Activated gamma-delta T cell treated with Interleukin-2 at 50 U/mL for 16 hours (primary cell): ENCODE measurements around the gene FRZB.

Experiments
- DNase-seq: peaks from one replicate; pipeline ENCODE4 v3.0.0-alpha.2; 2020

The FRZB gene

DNA sequence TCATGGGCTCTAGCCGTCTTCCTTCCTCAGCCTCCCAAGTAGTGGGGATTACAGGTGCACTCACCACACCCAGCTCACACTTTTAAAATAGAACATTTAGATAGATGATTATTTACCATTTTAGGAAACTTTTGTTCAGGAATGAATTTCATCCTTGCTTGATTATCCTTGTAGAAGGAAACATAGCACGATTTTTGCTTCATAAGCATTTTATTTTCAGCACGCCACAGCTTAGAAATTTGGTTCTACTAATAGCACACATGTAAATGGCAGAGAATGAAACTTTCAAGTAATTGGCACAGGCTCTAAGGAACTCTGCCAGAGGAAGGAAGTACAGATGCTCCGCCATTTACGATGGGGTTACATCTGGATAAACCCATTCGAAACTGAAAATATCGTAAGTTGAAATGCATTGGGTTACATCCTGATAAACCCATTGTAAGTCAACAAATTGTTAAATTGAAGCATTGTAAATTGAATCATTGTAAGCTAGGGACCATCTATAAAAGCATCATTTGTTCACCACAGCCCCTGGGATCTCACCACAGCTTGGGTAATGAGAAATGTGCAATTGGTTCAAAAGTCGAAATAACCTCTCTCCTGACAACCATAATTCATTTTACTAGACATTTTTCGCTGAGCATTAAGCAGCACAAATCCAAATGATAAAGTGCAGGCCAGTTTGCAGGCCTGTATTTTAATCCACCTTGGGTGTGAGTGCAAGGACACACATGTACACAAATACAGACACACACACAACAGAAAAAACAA lies 33.2 kb downstream of the FRZB start:
- DNase-seq, result no peak

DNA sequence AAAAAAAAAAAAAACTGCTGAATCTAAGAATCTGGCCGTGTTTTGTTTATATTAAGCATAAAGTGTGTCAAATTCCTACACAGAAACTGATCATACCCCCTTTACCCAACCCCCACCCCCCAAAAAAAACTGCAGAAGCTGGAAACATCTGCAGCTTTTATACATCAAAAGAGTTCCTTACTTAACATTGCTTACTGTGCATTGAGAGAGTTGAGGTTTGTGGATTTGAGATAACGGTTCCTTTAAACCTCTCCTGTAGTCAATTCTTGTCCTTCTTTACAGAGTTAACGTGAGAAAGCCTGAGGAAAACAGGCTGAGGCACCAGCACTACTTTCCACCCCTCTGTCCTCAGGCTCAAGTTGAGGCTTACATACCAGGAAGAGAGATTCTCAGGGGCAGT lies 34.5 kb downstream of the FRZB start:
- no peak for DNase-seq

DNA sequence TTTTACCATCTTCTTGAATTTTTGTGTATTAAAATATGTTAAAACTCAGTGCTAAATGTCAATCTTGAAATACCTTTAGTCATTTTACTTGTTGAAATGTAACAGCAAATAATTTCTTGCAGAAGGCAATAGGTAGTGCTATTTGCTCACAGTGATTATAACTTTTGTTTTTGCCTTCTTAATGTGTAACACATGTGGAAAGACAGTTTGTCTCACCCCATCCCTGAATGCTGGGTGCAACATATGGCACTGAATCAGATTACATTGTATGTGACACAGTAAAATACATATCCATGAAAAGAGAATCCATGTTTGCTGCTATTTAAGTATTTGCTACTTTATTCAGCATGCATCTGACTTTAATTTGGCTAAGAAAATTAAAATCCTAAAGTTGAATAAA lies 35.3 kb downstream of the FRZB start:
- no peak for DNase-seq

DNA sequence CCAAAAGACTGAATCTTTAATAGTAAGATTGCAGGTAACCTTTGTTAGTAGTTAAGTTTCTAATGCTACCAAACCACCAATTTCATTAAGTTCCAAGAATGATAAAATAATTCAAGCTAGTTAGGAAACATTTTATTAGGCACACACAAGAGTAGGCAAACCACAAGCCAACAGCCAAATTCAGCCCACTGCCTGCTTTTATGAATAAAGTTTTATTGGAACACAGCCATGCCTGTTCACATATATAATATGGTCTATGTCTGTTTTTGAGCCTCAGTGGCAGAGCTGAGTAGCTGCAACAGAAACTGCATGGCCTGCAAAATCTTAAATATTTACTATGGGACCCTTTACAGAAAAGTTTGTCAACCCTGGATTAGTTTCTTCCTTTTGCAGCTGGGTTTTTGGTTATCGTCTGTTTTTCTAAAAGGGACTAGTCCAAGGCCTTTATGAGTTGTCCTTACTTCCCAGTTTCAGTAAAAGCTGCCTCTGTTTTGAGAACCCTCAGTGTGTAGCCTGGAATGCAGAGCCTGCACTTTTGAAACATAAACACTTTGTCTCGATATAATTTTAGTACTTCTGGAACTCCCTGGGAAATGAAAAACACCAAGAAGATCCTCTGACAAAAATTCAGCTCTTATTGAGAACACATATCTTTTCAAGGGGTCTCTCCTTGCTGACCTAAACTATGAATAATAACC lies 39.1 kb downstream of the FRZB start:
- no peak for DNase-seq

DNA sequence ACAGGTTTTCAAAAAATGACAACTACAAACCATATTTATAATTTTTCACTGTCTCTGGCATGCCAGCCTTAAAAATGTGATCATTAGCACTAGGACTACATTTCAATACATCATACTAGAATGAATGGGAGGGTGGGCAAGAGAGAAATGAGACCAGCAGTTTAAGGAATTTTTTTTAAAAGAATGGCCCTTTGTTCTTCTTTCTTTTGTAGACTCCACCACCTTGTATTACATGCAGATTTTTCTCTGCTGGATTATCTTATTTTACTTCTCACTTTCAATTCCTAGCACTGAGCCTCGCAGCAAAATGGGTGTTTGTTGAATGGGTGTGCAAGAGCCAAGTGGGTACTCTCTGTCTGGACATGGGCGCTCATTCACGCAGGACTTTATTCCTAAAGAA lies 39.9 kb downstream of the FRZB start:
- DNase-seq, result no peak

- DNase-seq, result no peak
Measured at GRCh38 chr2:182826064-182826463, 40.4 kb downstream of the FRZB start.

- DNase-seq, result no peak
Measured at GRCh38 chr2:182824767-182825158, 41.7 kb downstream of the FRZB start.

DNA sequence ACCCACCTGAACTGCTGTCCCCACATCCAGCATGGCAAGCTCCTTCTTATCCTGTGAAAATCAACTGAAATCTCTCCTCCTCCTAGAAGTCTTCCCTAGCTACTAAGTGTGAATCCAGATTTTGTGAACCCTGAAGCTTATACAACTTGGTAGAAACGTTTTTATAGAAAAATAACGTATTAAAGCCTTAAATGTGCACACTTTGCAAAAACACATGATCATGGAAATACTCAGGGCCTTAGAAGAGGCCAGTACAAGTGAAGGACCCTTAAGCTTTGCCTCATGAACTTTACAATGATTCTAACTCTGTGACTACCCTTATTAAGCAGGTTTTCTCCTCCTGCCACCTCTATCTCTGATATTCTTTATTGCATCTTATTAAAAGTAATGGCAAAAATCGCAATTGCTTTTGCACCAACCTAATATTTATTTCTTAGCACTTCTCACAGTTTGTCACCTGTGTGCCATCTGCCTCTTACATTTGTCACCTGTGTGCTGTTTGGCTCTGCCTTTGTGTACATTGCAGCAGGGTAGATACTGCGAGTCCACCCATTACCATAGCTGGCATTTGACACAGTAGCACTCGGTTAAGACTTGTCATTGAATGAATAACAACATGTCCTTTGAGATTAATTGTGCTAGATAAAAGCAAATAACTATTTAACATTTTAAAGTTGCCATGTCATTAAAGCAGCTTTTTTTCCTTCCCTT lies 42.2 kb downstream of the FRZB start:
- DNase-seq, result no peak

- no peak for DNase-seq
Measured at GRCh38 chr2:182822733-182823132, 43.7 kb downstream of the FRZB start.

DNA sequence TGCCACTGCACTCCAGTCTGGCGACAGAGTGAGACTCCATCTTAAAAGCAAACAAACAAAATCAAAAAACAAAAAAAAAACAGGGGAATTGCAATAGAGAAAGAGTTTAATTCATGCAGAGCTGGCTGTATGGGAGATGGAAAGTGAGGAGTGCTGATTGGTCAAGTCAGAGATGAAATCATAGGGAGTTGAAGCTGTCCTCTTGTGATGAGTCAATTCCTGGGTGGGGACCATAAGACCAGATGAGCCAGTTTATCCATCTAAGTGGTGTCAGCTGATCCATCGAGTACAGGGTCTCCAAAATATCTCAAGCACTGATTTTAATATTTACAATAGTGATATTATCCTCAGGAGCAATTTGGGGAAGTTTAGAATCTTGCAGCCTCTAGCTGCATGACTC lies 45.3 kb downstream of the FRZB start:
- no peak for DNase-seq

GRCh38 chr2:182819412-182819811 lies 47.0 kb downstream of the FRZB start:
- DNase-seq, result no peak

- no peak for DNase-seq
Measured at GRCh38 chr2:182818925-182819324, 47.5 kb downstream of the FRZB start.

DNA sequence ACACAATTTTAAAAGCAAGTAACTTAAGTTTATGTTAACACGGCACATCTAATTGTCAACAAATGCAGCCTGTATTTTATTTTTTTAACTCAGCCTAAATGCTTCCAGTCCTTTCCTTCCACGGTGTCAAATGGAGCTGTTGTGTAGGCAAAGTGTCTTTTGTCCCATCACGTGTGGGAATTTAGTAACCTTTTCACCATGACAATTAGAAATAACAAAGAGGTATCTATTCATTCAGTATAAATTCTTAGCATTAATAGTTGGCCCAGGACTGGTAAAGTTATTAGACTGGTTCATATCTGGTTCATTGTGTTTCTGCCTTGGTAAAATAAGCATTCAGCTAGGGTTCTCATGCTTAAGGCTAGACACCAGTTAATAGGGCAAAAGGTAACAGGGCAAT lies 47.9 kb downstream of the FRZB start:
- DNase-seq, result no peak

- no peak for DNase-seq
Measured at GRCh38 chr2:182817558-182817957, 48.9 kb downstream of the FRZB start.

DNA sequence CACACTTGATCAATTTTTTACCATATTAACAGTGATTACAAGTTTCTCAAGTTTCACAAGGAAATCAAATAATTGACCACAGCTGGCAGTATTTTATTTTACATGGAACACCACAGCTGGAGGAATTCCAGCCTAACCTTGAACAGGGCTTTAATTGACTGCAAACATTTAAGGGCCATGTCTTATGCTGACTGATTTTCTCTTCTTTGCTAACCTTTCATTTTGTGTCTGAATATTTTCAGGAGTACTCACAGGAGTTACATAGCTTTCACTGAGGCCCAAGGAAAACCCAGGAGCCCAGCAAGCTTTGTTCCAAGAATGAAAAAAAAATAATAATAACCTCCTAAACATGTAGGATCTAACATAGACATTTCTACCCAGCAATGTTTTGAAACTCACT lies 49.6 kb downstream of the FRZB start:
- no peak for DNase-seq

DNA sequence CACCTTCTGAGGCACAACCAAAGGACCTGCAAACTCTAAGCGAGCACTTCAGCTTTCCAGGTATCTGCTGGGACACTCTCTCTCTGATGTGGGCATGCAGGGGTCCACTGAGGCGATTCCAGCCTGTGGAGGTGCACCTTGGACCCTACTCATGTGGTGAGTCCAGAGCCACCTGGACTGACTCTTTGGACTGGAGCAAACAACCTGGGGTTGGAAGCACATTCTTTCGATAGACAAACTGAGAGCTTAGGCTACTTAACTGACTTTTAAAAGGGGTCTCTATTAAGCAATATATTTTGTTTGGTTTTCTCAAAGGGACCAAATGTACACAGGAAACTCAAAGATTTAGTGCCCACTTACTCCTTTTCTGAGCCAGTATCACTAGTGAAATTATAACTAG lies 51.6 kb downstream of the FRZB start:
- no peak for DNase-seq

GRCh38 chr2:182814380-182814779 lies 52.1 kb downstream of the FRZB start:
- no peak for DNase-seq

DNA sequence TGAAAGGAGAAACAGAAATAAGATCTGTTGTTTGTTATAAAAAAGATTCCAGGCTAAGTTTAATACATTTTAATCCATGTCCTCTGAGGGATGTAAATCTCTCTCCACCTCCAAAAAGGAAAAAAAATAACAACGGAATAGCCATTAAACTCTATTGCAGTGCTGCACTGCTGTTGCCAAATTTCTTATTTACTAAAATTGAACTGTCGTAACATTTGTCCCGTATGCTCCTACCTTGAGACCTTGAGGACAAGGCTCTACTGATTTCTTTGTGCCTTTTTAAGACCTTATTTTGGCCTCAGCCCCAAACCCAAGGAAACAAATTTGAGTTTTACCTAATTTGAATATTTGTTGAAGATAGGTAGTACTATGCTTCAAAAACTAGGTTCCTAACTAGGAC lies 56.4 kb downstream of the FRZB start:
- DNase-seq, result no peak

- DNase-seq, result no peak
Measured at GRCh38 chr2:182807319-182807718, 59.1 kb downstream of the FRZB start.

- DNase-seq, result no peak
Measured at GRCh38 chr2:182804128-182804527, 62.3 kb downstream of the FRZB start.

DNA sequence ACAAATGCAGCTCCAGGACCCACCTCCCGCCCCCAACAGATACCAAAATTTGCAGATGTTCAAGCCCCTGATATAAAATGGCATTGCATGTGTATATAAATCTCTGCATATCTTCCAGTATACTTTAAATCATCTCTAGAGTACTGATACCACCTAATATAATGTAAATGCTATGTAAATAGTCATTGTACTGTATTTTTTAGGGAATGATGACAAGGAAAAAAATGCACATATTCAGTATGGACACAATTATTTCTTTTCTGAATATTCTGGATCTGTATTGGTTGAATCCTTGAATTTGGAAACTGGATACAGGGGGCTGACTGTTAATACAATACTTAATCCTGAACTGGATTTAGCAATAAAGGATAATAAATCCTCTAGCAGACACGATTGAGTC lies 67.7 kb downstream of the FRZB start:
- no peak for DNase-seq

DNA sequence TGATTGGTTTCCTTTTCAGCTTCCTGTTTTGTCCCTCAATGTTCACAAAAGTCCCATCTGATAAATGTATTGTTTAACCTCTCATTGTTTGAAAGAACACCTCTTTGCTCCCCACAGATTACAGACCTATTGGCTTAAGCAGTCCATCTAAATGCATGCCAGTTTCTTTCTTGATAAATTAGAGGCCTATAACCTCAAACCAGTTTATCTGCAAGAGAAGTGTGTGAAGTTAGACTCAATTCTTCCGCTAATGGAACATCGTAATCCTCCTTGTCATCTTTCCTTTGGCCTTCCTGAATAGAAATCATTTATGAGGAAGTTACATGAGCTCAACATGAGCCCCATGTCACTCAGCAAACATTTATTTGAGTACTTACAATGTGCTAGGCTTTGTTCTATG lies 74.0 kb downstream of the FRZB start:
- no peak for DNase-seq

GRCh38 chr2:182784777-182785176 lies 81.7 kb downstream of the FRZB start:
- no peak for DNase-seq

DNA sequence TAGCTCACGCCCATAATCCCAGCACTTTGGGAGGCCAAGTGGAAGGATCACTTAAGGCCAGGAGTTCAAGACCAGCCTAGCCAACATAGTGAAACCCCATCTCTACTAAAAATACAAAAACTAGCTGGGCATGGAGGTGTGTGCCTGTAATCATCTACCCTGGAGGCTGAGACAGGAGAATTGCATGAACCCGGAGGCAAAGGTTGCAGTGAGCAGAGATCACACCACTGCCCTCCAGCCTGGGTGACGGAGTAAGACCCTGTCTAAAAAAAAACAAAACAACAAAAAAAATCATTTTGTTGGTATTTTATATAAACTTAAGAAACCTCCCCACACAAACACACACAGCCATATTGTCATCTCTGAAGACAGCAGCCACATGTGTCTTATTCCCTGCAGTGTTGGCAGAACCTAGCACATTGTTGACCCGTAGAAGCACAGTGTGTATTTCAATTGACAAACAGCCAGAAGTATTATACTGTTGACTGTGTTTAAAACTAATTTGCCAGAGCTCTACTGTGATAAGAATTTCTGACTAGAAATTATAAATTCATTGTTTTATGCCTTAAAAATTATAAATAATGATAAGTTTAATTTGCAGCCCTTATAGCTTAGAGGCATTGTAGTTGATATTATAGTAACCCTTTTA lies 82.3 kb downstream of the FRZB start:
- no peak for DNase-seq
